Peyer's patch (tissue), 4 donors: ENCODE data around the gene TFCP2L1.

ENCODE experiments used
- CTCF ChIP-seq, 6 experiments: fragments of 450-650 bp in 4 of 6; fragments of 200-600 bp in 2 of 6; sonication (generic) in 1 of 6; IDR thresholded peaks; one replicate each; pipeline ENCODE4 v1.5.1; 2017 to 2019; ENCODE audit warnings: antibody characterized with exemption in 6 of 6, mild to moderate bottlenecking in 3 of 6, moderate library complexity in 1 of 6
- POLR2A ChIP-seq, 2 donors: fragments of 450-650 bp; IDR thresholded peaks; one replicate each; pipeline ENCODE4 v1.5.1; 2017; ENCODE audit warnings: antibody characterized with exemption in 2 of 2, mild to moderate bottlenecking in 2 of 2, moderate library complexity in 2 of 2

- no peak for TF ChIP-seq CTCF (IDR thresholded peaks at IDR 0.05)
- TF ChIP-seq POLR2A (IDR thresholded peaks at IDR 0.05): no peak
Observed at GRCh38 chr2:121253021-121253673, 31.9 kb downstream of the TFCP2L1 start.
